GM12878 (cell line): Measurements from ENCODE around the gene ELL. TPM values are rescaled to one million over a fixed set of nuclear protein-coding genes. Genes with fewer than 3 reads are reported as not detected.

Source experiments
- ATF3 ChIP-seq: IDR thresholded peaks from 2 replicates; pipeline ENCODE4 v1.6.1; 2011; ENCODE audit warnings: low read depth, mild to moderate bottlenecking, low read length, moderate library complexity, borderline replicate concordance; ENCODE audit errors: extremely low read depth
- BACH1 ChIP-seq: fragments of 450-650 bp; IDR thresholded peaks from 2 replicates; pipeline ENCODE4 v1.6.1; 2017; ENCODE audit warnings: mild to moderate bottlenecking, borderline replicate concordance
- BCL11A ChIP-seq: IDR thresholded peaks from 2 replicates; pipeline ENCODE4 v1.6.1; 2011; ENCODE audit warnings: low read depth, low read length
- BHLHE40 ChIP-seq, 2 experiments: fragments of 450-650 bp in 1 of 2; IDR thresholded peaks; 2 replicates each; pipeline ENCODE4 v1.6.1; 2011 to 2017; ENCODE audit warnings: low read depth in 2 of 2, borderline replicate concordance in 1 of 2, improper control_type of control experiment in 1 of 2, low read length in 1 of 2, mild to moderate bottlenecking in 1 of 2
- BMI1 ChIP-seq: fragments of 450-650 bp; IDR thresholded peaks from 2 replicates; pipeline ENCODE4 v1.6.1; 2016; ENCODE audit warnings: mild to moderate bottlenecking, moderate library complexity, borderline replicate concordance
- CREB1 ChIP-seq: IDR thresholded peaks from 2 replicates; pipeline ENCODE4 v1.6.1; 2012; ENCODE audit warnings: low read depth, mild to moderate bottlenecking, inconsistent platforms
- EP300 ChIP-seq, 2 experiments: fragments of 150-350 bp in 1 of 2; IDR thresholded peaks; 2 replicates each; pipeline ENCODE4 v1.6.1; 2011 to 2012; ENCODE audit warnings: low read depth in 2 of 2, low read length in 2 of 2, borderline replicate concordance in 1 of 2, improper control_type of control experiment in 1 of 2, inconsistent platforms in 1 of 2; ENCODE audit not compliant: control insufficient read depth in 1 of 2
- FOXM1 ChIP-seq: IDR thresholded peaks from 2 replicates; pipeline ENCODE4 v1.6.1; 2012; ENCODE audit warnings: low read depth, mild to moderate bottlenecking, inconsistent platforms, low read length, moderate library complexity
- MTA2 ChIP-seq: fragments of 450-650 bp; IDR thresholded peaks from 2 replicates; pipeline ENCODE4 v1.6.1; 2016; ENCODE audit warnings: low read depth, mild to moderate bottlenecking, moderate library complexity
- MXI1 ChIP-seq: fragments of 150-350 bp; IDR thresholded peaks from 2 replicates; pipeline ENCODE4 v1.6.1; 2011; ENCODE audit warnings: low read depth, mild to moderate bottlenecking, inconsistent platforms, low read length, improper control_type of control experiment
- NBN ChIP-seq: fragments of 450-650 bp; IDR thresholded peaks from 2 replicates; pipeline ENCODE4 v1.6.1; 2016
- RAD21 ChIP-seq: IDR thresholded peaks from 2 replicates; pipeline ENCODE4 v1.6.1; 2011; ENCODE audit warnings: mild to moderate bottlenecking, low read depth, low read length, moderate library complexity; ENCODE audit not compliant: insufficient read depth
- RAD51 ChIP-seq: fragments of 450-650 bp; IDR thresholded peaks from 2 replicates; pipeline ENCODE4 v1.6.1; 2016; ENCODE audit warnings: moderate library complexity, mild to moderate bottlenecking, inconsistent platforms
- SMC3 ChIP-seq: IDR thresholded peaks from 2 replicates; pipeline ENCODE4 v1.6.1; 2011; ENCODE audit warnings: low read length, improper control_type of control experiment, borderline replicate concordance
- YY1 ChIP-seq: IDR thresholded peaks from 2 replicates; pipeline ENCODE4 v1.6.1; 2011; ENCODE audit warnings: low read depth, mild to moderate bottlenecking, low read length
- polyA plus RNA-seq, 11 experiments: library from polyadenylated mRNA; depleted of rRNA in 4 of 11; unstranded in 6 of 11; stranded (reverse) in 5 of 11; fragments of >200 nt; fragmentation: Nextera tagmentation in 4 of 11; fragmentation: Illumina TruSeq in 1 of 11; extraction: Ambion mirVana in 4 of 11; extraction: Trizol in 1 of 11; gene quantifications; 1 replicate in 1 of 11; 2 replicates in 10 of 11; pipeline versions ENCODE4 v1.2.1 to v1.2.3, GENCODE V29; 2011 to 2016; ENCODE audit warnings: inconsistent platforms in 2 of 11, missing spikeins in 2 of 11, low read depth in 1 of 11
- total RNA-seq, 4 experiments: library from RNA; depleted of rRNA in 3 of 4; stranded (reverse); fragments of >200 nt in 3 of 4; fragmentation: Illumina TruSeq in 1 of 4; extraction: Trizol in 1 of 4; gene quantifications; 2 replicates each; pipeline versions ENCODE4 v1.2.1 to v1.2.3, GENCODE V29; 2013 to 2021
- TF ChIP-seq, protein P1 (sequence below): IDR thresholded peaks from 2 replicates; pipeline ENCODE4 v1.6.1; 2011; ENCODE audit warnings: borderline replicate concordance, low read depth, mild to moderate bottlenecking, moderate library complexity, mixed read lengths, low read length; ENCODE audit not compliant: insufficient read depth; ENCODE audit errors: extremely low read length
- TF ChIP-seq, protein P2 (sequence below): IDR thresholded peaks from 2 replicates; pipeline ENCODE4 v1.6.1; 2011; ENCODE audit warnings: low read depth, low read length, improper control_type of control experiment, borderline replicate concordance
- TF ChIP-seq, protein P3 (sequence below): IDR thresholded peaks from 2 replicates; pipeline ENCODE4 v1.6.1; 2011; ENCODE audit warnings: mild to moderate bottlenecking, low read depth, low read length, moderate library complexity; ENCODE audit not compliant: insufficient replicate concordance
- TF ChIP-seq, protein P4 (sequence below): fragments of 450-650 bp; IDR thresholded peaks from 2 replicates; pipeline ENCODE4 v1.6.1; 2017; ENCODE audit warnings: mild to moderate bottlenecking, moderate library complexity

The ELL gene
- total and polyA plus RNA-seq, 10 of the 15 experiments (the other 5 are each of a cell fraction or from before 2014, with no cell fraction given): 0.91 to 25.0 (median 9.1) TPM

- TF ChIP-seq BHLHE40 (IDR thresholded peaks at IDR 0.05; ENCODE audit: borderline replicate concordance in 1 of 2, low read depth in 2 of 2, low read length in 1 of 2): peak; percentile 86 to 93; a peak in 3 of 4 replicates
- peak; percentile 60 for TF ChIP-seq RAD21
- TF ChIP-seq, protein P1, sequence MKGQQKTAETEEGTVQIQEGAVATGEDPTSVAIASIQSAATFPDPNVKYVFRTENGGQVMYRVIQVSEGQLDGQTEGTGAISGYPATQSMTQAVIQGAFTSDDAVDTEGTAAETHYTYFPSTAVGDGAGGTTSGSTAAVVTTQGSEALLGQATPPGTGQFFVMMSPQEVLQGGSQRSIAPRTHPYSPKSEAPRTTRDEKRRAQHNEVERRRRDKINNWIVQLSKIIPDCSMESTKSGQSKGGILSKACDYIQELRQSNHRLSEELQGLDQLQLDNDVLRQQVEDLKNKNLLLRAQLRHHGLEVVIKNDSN: peak; percentile 64
- TF ChIP-seq, protein P2, sequence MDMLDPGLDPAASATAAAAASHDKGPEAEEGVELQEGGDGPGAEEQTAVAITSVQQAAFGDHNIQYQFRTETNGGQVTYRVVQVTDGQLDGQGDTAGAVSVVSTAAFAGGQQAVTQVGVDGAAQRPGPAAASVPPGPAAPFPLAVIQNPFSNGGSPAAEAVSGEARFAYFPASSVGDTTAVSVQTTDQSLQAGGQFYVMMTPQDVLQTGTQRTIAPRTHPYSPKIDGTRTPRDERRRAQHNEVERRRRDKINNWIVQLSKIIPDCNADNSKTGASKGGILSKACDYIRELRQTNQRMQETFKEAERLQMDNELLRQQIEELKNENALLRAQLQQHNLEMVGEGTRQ: peak; percentile 59
- TF ChIP-seq ATF3: no peak
- TF ChIP-seq MTA2: peak; percentile 67
- TF ChIP-seq CREB1: peak; percentile 92
- TF ChIP-seq, protein P3, sequence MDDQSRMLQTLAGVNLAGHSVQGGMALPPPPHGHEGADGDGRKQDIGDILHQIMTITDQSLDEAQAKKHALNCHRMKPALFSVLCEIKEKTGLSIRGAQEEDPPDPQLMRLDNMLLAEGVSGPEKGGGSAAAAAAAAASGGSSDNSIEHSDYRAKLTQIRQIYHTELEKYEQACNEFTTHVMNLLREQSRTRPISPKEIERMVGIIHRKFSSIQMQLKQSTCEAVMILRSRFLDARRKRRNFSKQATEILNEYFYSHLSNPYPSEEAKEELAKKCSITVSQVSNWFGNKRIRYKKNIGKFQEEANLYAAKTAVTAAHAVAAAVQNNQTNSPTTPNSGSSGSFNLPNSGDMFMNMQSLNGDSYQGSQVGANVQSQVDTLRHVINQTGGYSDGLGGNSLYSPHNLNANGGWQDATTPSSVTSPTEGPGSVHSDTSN: peak; percentile 63
- TF ChIP-seq, protein P4, sequence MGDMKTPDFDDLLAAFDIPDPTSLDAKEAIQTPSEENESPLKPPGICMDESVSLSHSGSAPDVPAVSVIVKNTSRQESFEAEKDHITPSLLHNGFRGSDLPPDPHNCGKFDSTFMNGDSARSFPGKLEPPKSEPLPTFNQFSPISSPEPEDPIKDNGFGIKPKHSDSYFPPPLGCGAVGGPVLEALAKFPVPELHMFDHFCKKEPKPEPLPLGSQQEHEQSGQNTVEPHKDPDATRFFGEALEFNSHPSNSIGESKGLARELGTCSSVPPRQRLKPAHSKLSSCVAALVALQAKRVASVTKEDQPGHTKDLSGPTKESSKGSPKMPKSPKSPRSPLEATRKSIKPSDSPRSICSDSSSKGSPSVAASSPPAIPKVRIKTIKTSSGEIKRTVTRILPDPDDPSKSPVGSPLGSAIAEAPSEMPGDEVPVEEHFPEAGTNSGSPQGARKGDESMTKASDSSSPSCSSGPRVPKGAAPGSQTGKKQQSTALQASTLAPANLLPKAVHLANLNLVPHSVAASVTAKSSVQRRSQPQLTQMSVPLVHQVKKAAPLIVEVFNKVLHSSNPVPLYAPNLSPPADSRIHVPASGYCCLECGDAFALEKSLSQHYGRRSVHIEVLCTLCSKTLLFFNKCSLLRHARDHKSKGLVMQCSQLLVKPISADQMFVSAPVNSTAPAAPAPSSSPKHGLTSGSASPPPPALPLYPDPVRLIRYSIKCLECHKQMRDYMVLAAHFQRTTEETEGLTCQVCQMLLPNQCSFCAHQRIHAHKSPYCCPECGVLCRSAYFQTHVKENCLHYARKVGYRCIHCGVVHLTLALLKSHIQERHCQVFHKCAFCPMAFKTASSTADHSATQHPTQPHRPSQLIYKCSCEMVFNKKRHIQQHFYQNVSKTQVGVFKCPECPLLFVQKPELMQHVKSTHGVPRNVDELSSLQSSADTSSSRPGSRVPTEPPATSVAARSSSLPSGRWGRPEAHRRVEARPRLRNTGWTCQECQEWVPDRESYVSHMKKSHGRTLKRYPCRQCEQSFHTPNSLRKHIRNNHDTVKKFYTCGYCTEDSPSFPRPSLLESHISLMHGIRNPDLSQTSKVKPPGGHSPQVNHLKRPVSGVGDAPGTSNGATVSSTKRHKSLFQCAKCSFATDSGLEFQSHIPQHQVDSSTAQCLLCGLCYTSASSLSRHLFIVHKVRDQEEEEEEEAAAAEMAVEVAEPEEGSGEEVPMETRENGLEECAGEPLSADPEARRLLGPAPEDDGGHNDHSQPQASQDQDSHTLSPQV: peak; percentile 28; the same call in 1 of the 2 replicates
- peak; percentile 60; the same call in 1 of the 2 replicates for TF ChIP-seq BACH1
- 0 out of 2 replicates have a peak, but pooled peaks have one; percentile 29 for TF ChIP-seq YY1
- TF ChIP-seq FOXM1: no peak
- TF ChIP-seq BCL11A: peak; percentile 34; the same call in 1 of the 2 replicates
- TF ChIP-seq NBN: peak; percentile 91
- TF ChIP-seq EP300 (IDR thresholded peaks at IDR 0.05; ENCODE audit: borderline replicate concordance in 1 of 2, control insufficient read depth in 1 of 2, low read depth in 2 of 2, low read length in 2 of 2): peak; percentile 73 to 82; a peak in 3 of 4 replicates
- TF ChIP-seq BMI1: no peak
- TF ChIP-seq SMC3: peak; percentile 66; the same call in 1 of the 2 replicates
- TF ChIP-seq RAD51: peak; percentile 90
- peak; percentile 70; the same call in 1 of the 2 replicates for TF ChIP-seq MXI1
These were observed 113.8 kb downstream of the ELL start (continued) for GRCh38 chr19:18408053-18408476.
